Mesenchymal stem cell (in vitro differentiated cells and primary cell): ENCODE measurements around the gene SLC16A6.

ENCODE experiments used
- DNase-seq: peaks from one replicate; pipeline ENCODE4 v3.0.0-alpha.2; 2013
- H2AFZ ChIP-seq: one replicate; pipeline ENCODE4 v1.6.1; 2013; ENCODE audit warnings: low read depth, mild to moderate bottlenecking, control low read depth, inconsistent platforms, low read length, moderate library complexity
- H2AK5ac ChIP-seq: 2 replicates; pipeline ENCODE4 v1.6.1; 2013; ENCODE audit warnings: low read length, moderate library complexity, mild to moderate bottlenecking, inconsistent platforms; ENCODE audit not compliant: severe bottlenecking
- H2BK120ac ChIP-seq: one replicate; pipeline ENCODE4 v1.6.1; 2013; ENCODE audit warnings: low read depth, mild to moderate bottlenecking, inconsistent platforms, low read length, moderate library complexity
- H2BK12ac ChIP-seq, 2 experiments: one replicate each; pipeline ENCODE4 v1.6.1; 2013; ENCODE audit warnings: inconsistent platforms in 2 of 2, low read length in 2 of 2, mild to moderate bottlenecking in 2 of 2, moderate library complexity in 2 of 2, control low read depth in 1 of 2
- H2BK15ac ChIP-seq: one replicate; pipeline ENCODE4 v1.6.1; 2013; ENCODE audit warnings: mild to moderate bottlenecking, low read depth, inconsistent platforms; ENCODE audit not compliant: poor library complexity, severe bottlenecking
- H2BK5ac ChIP-seq: 2 replicates; pipeline ENCODE4 v1.6.1; 2013; ENCODE audit warnings: low read depth, mild to moderate bottlenecking, low read length, control low read depth, inconsistent platforms; ENCODE audit not compliant: poor library complexity, severe bottlenecking
- H3K14ac ChIP-seq, 2 experiments: one replicate each; pipeline ENCODE4 v1.6.1; 2013; ENCODE audit warnings: inconsistent platforms in 2 of 2, low read length in 2 of 2, control low read depth in 1 of 2, mild to moderate bottlenecking in 1 of 2, moderate library complexity in 1 of 2
- H3K18ac ChIP-seq, 2 experiments: one replicate each; pipeline ENCODE4 v1.6.1; 2013; ENCODE audit warnings: inconsistent platforms in 2 of 2, low read length in 2 of 2, control low read depth in 1 of 2, low read depth in 1 of 2, mild to moderate bottlenecking in 1 of 2
- H3K23ac ChIP-seq, 2 experiments: one replicate each; pipeline ENCODE4 v1.6.1; 2013; ENCODE audit warnings: inconsistent platforms in 2 of 2, low read length in 2 of 2, mild to moderate bottlenecking in 2 of 2, moderate library complexity in 2 of 2, control low read depth in 1 of 2
- H3K27ac ChIP-seq: 2 replicates; pipeline ENCODE4 v1.5.1; 2013; ENCODE audit warnings: mild to moderate bottlenecking, moderate library complexity, low read length, control low read depth, inconsistent platforms; ENCODE audit not compliant: poor library complexity, severe bottlenecking
- H3K27me3 ChIP-seq, 2 experiments: 2 replicates each; pipeline versions ENCODE4 v1.6.1 to v1.7.0; 2013; ENCODE audit warnings: low read length in 2 of 2, mild to moderate bottlenecking in 2 of 2, moderate library complexity in 2 of 2, control low read depth in 1 of 2, inconsistent platforms in 1 of 2; ENCODE audit not compliant: control insufficient read depth in 1 of 2, insufficient read depth in 1 of 2
- H3K36me3 ChIP-seq, 2 experiments: 2 replicates each; pipeline versions ENCODE4 v1.6.1 to v1.7.0; 2013; ENCODE audit warnings: low read length in 2 of 2, control low read depth in 1 of 2, inconsistent platforms in 1 of 2, low read depth in 1 of 2, mild to moderate bottlenecking in 1 of 2; ENCODE audit not compliant: insufficient read depth in 2 of 2, control insufficient read depth in 1 of 2
- H3K4ac ChIP-seq, 2 experiments: one replicate each; pipeline ENCODE4 v1.6.1; 2013; ENCODE audit warnings: inconsistent platforms in 2 of 2, low read length in 2 of 2, mild to moderate bottlenecking in 2 of 2, moderate library complexity in 2 of 2, control low read depth in 1 of 2, low read depth in 1 of 2
- H3K4me1 ChIP-seq: 2 replicates; pipeline ENCODE4 v1.6.1; 2013; ENCODE audit warnings: low read depth, low read length, control low read depth; ENCODE audit not compliant: control insufficient read depth, insufficient read depth
- H3K4me2 ChIP-seq: 2 replicates; pipeline ENCODE4 v1.6.1; 2013; ENCODE audit warnings: low read length, mild to moderate bottlenecking, inconsistent platforms; ENCODE audit not compliant: poor library complexity, severe bottlenecking
- H3K4me3 ChIP-seq, 2 experiments: 2 replicates each; pipeline versions ENCODE4 v1.5.1 to v1.7.0; 2013; ENCODE audit warnings: low read length in 2 of 2, mild to moderate bottlenecking in 2 of 2, control low read depth in 1 of 2, low read depth in 1 of 2; ENCODE audit not compliant: insufficient read depth in 1 of 2
- H3K79me1 ChIP-seq: replicated peaks from 2 replicates; pipeline ENCODE4 v1.6.1; 2013; ENCODE audit warnings: mild to moderate bottlenecking, control low read depth, low read length, inconsistent platforms; ENCODE audit not compliant: poor library complexity, severe bottlenecking
- H3K9ac ChIP-seq: 2 replicates; pipeline ENCODE4 v1.7.0; 2013; ENCODE audit warnings: mild to moderate bottlenecking, low read length, moderate library complexity
- H3K9me3 ChIP-seq: 2 replicates; pipeline ENCODE4 v1.7.0; 2013; ENCODE audit warnings: mild to moderate bottlenecking, low read length; ENCODE audit not compliant: control insufficient read depth
- H4K8ac ChIP-seq: one replicate; pipeline ENCODE4 v1.6.1; 2013; ENCODE audit warnings: inconsistent platforms, mild to moderate bottlenecking, low read length, moderate library complexity
- H4K91ac ChIP-seq: one replicate; pipeline ENCODE4 v1.6.1; 2013; ENCODE audit warnings: mild to moderate bottlenecking, low read length, inconsistent platforms
- WGBS: methylation state at CpG from one replicate; pipeline ENCODE4 v1.1.7; 2013; ENCODE audit warnings: mixed read lengths; 5-methylcytosine and 5-hydroxymethylcytosine counted together

Gene SLC16A6

DNA sequence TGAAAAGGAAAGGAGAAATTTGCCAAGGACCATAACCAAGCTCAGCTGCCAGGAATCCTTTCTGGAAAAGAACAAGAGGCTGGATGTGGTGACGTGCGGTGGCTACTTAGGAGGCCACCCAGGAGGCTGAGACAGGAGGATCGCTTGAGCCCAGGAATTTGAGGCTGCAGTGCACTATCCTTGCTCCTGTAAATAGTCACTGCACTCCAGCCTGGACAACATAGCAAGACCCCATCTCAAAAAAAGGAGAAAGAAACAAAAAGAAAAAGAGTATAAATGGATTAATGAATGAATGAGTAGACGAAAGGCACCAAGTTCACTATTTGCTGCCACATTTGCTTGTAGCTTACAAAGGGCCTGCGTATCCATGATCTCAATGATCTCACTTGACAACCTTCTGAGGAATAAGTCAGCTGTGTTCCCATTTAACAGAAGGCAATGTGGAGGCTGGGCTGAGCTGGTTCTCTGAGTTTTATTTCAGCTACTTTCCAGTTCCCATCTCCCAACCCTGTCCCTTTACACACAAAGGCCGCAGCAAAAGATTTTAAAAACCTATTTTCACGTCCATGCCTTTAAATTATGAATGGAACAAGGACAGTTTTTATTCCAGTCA, 30.1 kb upstream of the SLC16A6 start:
- Histone ChIP-seq H2AFZ (no peak overlapping the region), H3K23ac (no peak overlapping the region), H3K36me3 (no peaks in the 10 kb centered on the region), H3K79me1 (no peaks in the 10 kb centered on the region), H3K4ac (no peak overlapping the region), H2BK12ac (no peak overlapping the region), H3K9me3 (no peaks in the 10 kb centered on the region), H4K8ac (no peak overlapping the region), H2BK120ac (no peak overlapping the region), H2BK5ac (no peak overlapping the region), H3K4me2 (no peak overlapping the region), H3K14ac (no peak overlapping the region), H3K27ac (no peak overlapping the region), H3K27me3 (peaks cover 0 to 4% of the 10 kb centered on the region in 2 experiments), H3K4me3 (no peak overlapping the region), H4K91ac (no peak overlapping the region), H3K4me1 (peaks cover 4% of the 10 kb centered on the region), H3K18ac (no peak overlapping the region), H2BK15ac (no peak overlapping the region), H3K9ac (no peak overlapping the region), H2AK5ac (no peak overlapping the region)
- 100% methylated on average over 7 of the region's 7 CpGs for WGBS
- no peak for DNase-seq

DNA sequence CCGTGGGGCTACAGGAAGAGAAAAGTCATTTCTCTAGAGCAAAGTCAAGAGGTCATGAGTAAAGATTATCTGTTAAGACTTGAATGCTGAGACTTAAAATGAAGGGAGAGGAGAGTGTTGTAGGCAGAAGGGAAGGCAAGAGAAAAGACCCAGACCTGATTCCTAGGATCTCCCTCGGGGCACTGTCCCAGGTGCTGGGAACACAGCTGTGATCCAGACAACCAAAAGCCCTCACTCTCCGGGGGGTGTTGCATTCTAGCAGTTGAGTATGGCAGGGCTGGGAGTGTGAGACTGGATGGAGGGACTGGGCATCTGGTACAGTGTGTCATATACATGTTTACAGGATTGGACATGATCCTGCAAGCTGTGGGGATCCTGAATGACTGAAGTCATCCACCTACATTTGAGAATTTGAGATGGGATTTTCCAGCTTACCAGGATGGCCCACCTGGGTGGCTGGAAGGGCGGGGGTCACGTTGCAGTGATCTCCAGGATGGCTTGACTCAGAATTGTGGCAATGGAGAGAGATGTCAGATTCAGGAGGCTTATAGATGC, 29.5 kb upstream of the SLC16A6 start:
- no peak overlapping the region for H2BK15ac ChIP-seq
- no peak overlapping the region for H3K9ac ChIP-seq
- H4K91ac ChIP-seq = no peak overlapping the region
- no peak overlapping the region for H2BK120ac ChIP-seq
- no peak overlapping the region for H3K27ac ChIP-seq
- peaks cover 4% of the 10 kb centered on the region for H3K4me1 ChIP-seq
- DNase-seq = no peak
- no peak overlapping the region for H2BK5ac ChIP-seq
- H3K4me2 ChIP-seq = no peak overlapping the region
- no peak overlapping the region for H3K14ac ChIP-seq
- no peaks in the 10 kb centered on the region for H3K79me1 ChIP-seq
- no peak overlapping the region for H3K23ac ChIP-seq
- no peak overlapping the region for H3K18ac ChIP-seq
- no peak overlapping the region for H2BK12ac ChIP-seq
- no peaks in the 10 kb centered on the region for H3K36me3 ChIP-seq
- H3K27me3 ChIP-seq = no peaks in the 10 kb centered on the region
- no peak overlapping the region for H3K4me3 ChIP-seq
- H3K9me3 ChIP-seq = no peaks in the 10 kb centered on the region
- 60% methylated on average over 5 of the region's 5 CpGs for WGBS
- H2AK5ac ChIP-seq = no peak overlapping the region
- no peak overlapping the region for H4K8ac ChIP-seq
- no peak overlapping the region for H2AFZ ChIP-seq
- no peak overlapping the region for H3K4ac ChIP-seq

DNA sequence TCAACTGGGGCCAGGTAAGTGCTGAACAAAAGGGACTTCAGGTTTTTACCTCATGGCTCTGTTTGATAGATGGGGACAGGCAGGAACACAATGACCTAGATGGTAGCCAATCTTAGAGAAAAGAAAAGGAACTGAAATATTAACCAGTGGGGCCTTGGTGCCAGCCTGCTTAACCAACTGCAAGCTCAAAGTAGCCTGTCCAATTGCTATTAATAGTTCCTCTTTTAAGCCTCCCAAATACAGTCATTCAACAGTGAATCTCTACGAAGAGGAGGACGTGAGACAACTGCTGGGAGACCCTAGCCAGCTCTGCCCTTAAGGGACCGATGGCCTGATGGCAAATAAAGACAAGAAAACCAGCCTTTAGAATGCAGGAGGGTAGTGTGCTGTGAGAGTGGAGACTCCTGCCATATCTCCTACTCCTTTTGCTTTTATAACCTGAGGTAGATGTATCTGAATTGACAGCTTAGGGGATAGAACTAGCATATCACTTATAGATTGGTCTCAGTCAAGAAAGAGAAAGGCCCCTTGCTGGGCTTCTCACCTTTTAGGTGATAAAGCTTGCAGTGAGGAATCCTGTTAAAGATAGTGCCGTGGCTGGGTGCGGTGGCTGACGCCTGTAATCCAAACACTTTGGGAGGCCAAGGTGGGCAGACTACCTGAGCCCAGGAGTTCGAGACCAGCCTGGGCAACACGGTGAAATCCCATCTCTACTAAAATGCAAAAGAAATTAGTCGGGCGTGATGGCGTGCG, 28.7 kb upstream of the SLC16A6 start:
- no peak overlapping the region for H2BK5ac ChIP-seq
- H3K36me3 ChIP-seq = no peaks in the 10 kb centered on the region
- no peak overlapping the region for H2AFZ ChIP-seq
- H3K4me2 ChIP-seq = no peak overlapping the region
- no peak overlapping the region for H3K14ac ChIP-seq
- H3K23ac ChIP-seq = no peak overlapping the region
- peaks cover 4% of the 10 kb centered on the region for H3K4me1 ChIP-seq
- no peak overlapping the region for H2BK120ac ChIP-seq
- H3K9ac ChIP-seq = no peak overlapping the region
- H3K18ac ChIP-seq = no peak overlapping the region
- DNase-seq = no peak
- H4K91ac ChIP-seq = no peak overlapping the region
- no peak overlapping the region for H2BK12ac ChIP-seq
- no peak overlapping the region for H2BK15ac ChIP-seq
- H4K8ac ChIP-seq = no peak overlapping the region
- H3K27me3 ChIP-seq = no peaks in the 10 kb centered on the region
- no peak overlapping the region for H2AK5ac ChIP-seq
- no peaks in the 10 kb centered on the region for H3K9me3 ChIP-seq
- 88% methylated on average over 12 of the region's 12 CpGs for WGBS
- H3K4ac ChIP-seq = no peak overlapping the region
- no peak overlapping the region for H3K27ac ChIP-seq
- no peaks in the 10 kb centered on the region for H3K79me1 ChIP-seq
- no peak overlapping the region for H3K4me3 ChIP-seq

DNA sequence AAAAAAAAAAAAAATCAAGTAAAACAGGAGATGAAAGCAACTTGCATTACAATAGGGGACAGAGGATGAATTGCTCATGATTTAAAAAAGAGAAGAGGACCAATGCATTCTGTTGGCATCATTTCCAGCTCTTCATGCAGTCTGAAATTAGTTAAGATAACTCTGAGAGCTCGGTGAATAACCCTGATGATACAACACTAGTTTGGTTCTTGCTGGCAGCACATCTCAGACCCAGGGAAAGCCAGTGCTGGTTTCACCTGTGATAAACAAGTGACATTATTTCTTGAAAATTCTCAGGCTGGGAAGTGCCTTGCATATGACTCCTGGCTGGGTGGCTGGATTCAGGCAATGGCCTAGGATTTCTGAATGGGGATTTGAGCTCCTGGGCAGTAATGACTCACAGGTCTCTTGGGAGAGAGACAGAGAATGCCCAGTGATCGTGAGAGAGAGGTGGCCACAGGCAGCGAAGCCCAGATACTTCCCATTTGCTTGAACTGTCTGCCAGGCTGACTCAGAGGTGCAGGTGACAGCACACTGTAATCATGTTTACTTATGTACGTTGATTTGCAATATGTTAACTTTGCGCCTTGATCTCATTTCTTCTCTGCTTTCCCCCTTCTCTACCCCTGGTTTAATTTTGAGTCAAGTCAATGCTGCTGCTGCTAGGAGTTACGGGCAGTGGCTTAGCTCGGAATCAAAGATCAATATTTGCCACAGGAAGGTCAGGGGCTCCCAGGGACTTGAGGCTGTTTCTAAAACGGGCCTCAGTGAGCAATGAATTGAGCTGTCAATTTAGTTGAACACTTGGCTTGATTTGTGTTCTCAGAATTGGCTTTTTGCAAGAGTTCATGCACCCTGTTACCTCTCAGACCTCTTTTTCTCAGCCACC, 27.4 kb upstream of the SLC16A6 start:
- no peak overlapping the region for H3K4me2 ChIP-seq
- H2BK15ac ChIP-seq = no peak overlapping the region
- H3K23ac ChIP-seq = no peak overlapping the region
- no peak overlapping the region for H2BK5ac ChIP-seq
- DNase-seq = peak; percentile 94
- H4K91ac ChIP-seq = no peak overlapping the region
- peak overlapping the region in 1 of 2 experiments; percentile 21 for H2BK12ac ChIP-seq
- WGBS = 58% methylated on average over 8 of the region's 8 CpGs
- H2AFZ ChIP-seq = no peak overlapping the region
- no peak overlapping the region for H3K4me3 ChIP-seq
- no peak overlapping the region for H3K14ac ChIP-seq
- no peak overlapping the region for H3K4ac ChIP-seq
- H3K9ac ChIP-seq = no peak overlapping the region
- no peaks in the 10 kb centered on the region for H3K9me3 ChIP-seq
- no peaks in the 10 kb centered on the region for H3K36me3 ChIP-seq
- H3K18ac ChIP-seq = no peak overlapping the region
- no peak overlapping the region for H3K27ac ChIP-seq
- no peaks in the 10 kb centered on the region for H3K27me3 ChIP-seq
- no peak overlapping the region for H2AK5ac ChIP-seq
- no peaks in the 10 kb centered on the region for H3K79me1 ChIP-seq
- H4K8ac ChIP-seq = no peak overlapping the region
- no peak overlapping the region for H2BK120ac ChIP-seq
- H3K4me1 ChIP-seq = peaks cover 4% of the 10 kb centered on the region
